ENCODE measurements around the gene COMT. TPM values are rescaled to one million over a fixed set of nuclear protein-coding genes. Genes with fewer than 3 reads are reported as not detected.
A peak's percentile ranks its signal among the peaks of the same experiment; 100 is the strongest.

The COMT gene
- total and polyA plus RNA-seq, 2 experiments from 2014 or later, result 29.6 to 29.8 TPM

DNA sequence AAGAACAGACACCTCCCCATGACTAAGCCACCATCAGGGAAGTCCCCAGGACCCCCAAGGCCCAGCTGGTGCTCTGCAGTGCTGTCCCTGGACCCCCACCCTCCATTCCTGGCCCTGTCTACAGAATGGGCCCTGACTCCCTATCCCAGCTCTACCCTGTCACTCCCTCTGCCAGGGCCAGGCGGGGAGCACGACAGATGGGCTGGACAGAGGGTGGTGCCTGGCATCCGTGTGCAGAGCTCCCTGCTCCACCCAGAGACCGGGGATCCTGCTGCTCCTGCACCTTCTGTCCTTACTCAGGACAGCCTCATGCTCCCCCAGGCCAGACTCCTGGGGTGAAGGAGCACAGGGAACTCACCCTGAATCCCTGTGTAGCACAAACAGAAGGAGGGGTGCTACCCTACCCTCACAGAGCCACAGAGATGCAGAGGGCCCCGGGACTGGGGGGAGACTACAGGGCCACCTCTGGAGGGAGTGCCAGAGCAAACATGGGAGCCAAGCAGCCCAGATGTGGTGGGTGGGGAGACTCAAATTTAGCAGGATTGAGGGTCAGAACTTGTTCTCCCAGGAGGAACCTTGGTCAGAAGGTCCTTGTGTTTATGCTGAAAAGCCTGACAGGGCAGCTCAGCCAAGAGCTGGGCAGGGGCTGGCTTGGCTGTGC lies 73.1 kb downstream of the COMT start:
- no peaks in the 10 kb centered on the region for H3K9me2 ChIP-seq (ENCODE audit: insufficient read depth)
- H4K20me1 ChIP-seq (replicated peaks; ENCODE audit: insufficient read depth), result no peaks in the 10 kb centered on the region
- peaks cover 10% of the 10 kb centered on the region; the same call in 1 of the 2 replicates for H3K4me1 ChIP-seq (ENCODE audit: insufficient read depth)
- Mint-ChIP-seq H3K27me3 (ENCODE audit: insufficient read depth, low read depth, poor library complexity) (peaks cover 36% of the 10 kb centered on the region), H3K36me3 (ENCODE audit: low read depth) (no peaks in the 10 kb centered on the region; the same call in 2 of the 3 replicates), H3K4me3 (peak overlapping the region; percentile 63; the same call in 1 of the 3 replicates), H3K27ac (no peak overlapping the region), H3K4me1 (peaks cover 2% of the 10 kb centered on the region; the same call in 2 of the 3 replicates), H3K9me3 (no peaks in the 10 kb centered on the region)
- no peaks in the 10 kb centered on the region for H3F3A ChIP-seq (replicated peaks; ENCODE audit: low read depth)
- ATAC-seq, result no peak
- no peak overlapping the region for H3K4me2 ChIP-seq
- H3K36me3 ChIP-seq (ENCODE audit: insufficient read depth), result no peaks in the 10 kb centered on the region
- no peaks in the 10 kb centered on the region for H3K79me2 ChIP-seq (replicated peaks; ENCODE audit: insufficient read depth)
- peaks cover 38% of the 10 kb centered on the region for H3K27me3 ChIP-seq (ENCODE audit: insufficient read depth)
- H3K27ac ChIP-seq (ENCODE audit: low read depth), result no peak overlapping the region
- no peak overlapping the region for H3K4me3 ChIP-seq
- no peak overlapping the region for H2AFZ ChIP-seq
- no peak for DNase-seq (ENCODE audit: low spot score)
- TF ChIP-seq ZNF114 (CRISPR knock-in tag; IDR thresholded peaks at IDR 0.05) (no peak), NANOG (IDR thresholded peaks at IDR 0.05; ENCODE audit: borderline replicate concordance) (no peak), STAT1 (IDR thresholded peaks at IDR 0.05; ENCODE audit: unreplicated experiment) (no peak), ZNF331 (CRISPR knock-in tag; IDR thresholded peaks at IDR 0.05; ENCODE audit: low read depth) (no peak), EZH2 (IDR thresholded peaks at IDR 0.05; ENCODE audit: low read depth, unreplicated experiment) (no peak), JUNB (IDR thresholded peaks at IDR 0.05; ENCODE audit: unreplicated experiment) (no peak), CREB1 (CRISPR knock-in tag; IDR thresholded peaks at IDR 0.05; ENCODE audit: low read depth) (no peak), POLR2AphosphoS5 (IDR thresholded peaks at IDR 0.05; ENCODE audit: low read depth) (no peak), EZH2phosphoT487 (IDR thresholded peaks at IDR 0.05; ENCODE audit: unreplicated experiment) (no peak)
- TF ChIP-seq, protein P1, sequence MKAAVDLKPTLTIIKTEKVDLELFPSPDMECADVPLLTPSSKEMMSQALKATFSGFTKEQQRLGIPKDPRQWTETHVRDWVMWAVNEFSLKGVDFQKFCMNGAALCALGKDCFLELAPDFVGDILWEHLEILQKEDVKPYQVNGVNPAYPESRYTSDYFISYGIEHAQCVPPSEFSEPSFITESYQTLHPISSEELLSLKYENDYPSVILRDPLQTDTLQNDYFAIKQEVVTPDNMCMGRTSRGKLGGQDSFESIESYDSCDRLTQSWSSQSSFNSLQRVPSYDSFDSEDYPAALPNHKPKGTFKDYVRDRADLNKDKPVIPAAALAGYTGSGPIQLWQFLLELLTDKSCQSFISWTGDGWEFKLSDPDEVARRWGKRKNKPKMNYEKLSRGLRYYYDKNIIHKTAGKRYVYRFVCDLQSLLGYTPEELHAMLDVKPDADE (IDR thresholded peaks at IDR 0.05), result no peak
- TF ChIP-seq, protein P2, sequence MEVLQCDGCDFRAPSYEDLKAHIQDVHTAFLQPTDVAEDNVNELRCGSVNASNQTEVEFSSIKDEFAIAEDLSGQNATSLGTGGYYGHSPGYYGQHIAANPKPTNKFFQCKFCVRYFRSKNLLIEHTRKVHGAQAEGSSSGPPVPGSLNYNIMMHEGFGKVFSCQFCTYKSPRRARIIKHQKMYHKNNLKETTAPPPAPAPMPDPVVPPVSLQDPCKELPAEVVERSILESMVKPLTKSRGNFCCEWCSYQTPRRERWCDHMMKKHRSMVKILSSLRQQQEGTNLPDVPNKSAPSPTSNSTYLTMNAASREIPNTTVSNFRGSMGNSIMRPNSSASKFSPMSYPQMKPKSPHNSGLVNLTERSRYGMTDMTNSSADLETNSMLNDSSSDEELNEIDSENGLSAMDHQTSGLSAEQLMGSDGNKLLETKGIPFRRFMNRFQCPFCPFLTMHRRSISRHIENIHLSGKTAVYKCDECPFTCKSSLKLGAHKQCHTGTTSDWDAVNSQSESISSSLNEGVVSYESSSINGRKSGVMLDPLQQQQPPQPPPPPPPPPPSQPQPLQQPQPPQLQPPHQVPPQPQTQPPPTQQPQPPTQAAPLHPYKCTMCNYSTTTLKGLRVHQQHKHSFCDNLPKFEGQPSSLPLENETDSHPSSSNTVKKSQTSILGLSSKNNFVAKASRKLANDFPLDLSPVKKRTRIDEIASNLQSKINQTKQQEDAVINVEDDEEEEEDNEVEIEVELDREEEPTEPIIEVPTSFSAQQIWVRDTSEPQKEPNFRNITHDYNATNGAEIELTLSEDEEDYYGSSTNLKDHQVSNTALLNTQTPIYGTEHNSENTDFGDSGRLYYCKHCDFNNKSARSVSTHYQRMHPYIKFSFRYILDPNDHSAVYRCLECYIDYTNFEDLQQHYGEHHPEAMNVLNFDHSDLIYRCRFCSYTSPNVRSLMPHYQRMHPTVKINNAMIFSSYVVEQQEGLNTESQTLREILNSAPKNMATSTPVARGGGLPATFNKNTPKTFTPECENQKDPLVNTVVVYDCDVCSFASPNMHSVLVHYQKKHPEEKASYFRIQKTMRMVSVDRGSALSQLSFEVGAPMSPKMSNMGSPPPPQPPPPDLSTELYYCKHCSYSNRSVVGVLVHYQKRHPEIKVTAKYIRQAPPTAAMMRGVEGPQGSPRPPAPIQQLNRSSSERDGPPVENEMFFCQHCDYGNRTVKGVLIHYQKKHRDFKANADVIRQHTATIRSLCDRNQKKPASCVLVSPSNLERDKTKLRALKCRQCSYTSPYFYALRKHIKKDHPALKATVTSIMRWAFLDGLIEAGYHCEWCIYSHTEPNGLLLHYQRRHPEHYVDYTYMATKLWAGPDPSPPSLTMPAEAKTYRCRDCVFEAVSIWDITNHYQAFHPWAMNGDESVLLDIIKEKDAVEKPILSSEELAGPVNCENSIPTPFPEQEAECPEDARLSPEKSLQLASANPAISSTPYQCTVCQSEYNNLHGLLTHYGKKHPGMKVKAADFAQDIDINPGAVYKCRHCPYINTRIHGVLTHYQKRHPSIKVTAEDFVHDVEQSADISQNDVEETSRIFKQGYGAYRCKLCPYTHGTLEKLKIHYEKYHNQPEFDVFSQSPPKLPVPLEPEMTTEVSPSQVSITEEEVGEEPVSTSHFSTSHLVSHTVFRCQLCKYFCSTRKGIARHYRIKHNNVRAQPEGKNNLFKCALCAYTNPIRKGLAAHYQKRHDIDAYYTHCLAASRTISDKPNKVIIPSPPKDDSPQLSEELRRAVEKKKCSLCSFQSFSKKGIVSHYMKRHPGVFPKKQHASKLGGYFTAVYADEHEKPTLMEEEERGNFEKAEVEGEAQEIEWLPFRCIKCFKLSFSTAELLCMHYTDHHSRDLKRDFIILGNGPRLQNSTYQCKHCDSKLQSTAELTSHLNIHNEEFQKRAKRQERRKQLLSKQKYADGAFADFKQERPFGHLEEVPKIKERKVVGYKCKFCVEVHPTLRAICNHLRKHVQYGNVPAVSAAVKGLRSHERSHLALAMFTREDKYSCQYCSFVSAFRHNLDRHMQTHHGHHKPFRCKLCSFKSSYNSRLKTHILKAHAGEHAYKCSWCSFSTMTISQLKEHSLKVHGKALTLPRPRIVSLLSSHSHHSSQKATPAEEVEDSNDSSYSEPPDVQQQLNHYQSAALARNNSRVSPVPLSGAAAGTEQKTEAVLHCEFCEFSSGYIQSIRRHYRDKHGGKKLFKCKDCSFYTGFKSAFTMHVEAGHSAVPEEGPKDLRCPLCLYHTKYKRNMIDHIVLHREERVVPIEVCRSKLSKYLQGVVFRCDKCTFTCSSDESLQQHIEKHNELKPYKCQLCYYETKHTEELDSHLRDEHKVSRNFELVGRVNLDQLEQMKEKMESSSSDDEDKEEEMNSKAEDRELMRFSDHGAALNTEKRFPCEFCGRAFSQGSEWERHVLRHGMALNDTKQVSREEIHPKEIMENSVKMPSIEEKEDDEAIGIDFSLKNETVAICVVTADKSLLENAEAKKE (CRISPR knock-in tag; IDR thresholded peaks at IDR 0.05), result no peak
- TF ChIP-seq, protein P3, sequence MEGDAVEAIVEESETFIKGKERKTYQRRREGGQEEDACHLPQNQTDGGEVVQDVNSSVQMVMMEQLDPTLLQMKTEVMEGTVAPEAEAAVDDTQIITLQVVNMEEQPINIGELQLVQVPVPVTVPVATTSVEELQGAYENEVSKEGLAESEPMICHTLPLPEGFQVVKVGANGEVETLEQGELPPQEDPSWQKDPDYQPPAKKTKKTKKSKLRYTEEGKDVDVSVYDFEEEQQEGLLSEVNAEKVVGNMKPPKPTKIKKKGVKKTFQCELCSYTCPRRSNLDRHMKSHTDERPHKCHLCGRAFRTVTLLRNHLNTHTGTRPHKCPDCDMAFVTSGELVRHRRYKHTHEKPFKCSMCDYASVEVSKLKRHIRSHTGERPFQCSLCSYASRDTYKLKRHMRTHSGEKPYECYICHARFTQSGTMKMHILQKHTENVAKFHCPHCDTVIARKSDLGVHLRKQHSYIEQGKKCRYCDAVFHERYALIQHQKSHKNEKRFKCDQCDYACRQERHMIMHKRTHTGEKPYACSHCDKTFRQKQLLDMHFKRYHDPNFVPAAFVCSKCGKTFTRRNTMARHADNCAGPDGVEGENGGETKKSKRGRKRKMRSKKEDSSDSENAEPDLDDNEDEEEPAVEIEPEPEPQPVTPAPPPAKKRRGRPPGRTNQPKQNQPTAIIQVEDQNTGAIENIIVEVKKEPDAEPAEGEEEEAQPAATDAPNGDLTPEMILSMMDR (conservative IDR thresholded peaks at IDR 0.05; ENCODE audit: low read depth in 2 of 2), result no peak; a peak in 1 of 4 replicates
- TF ChIP-seq, protein P4, sequence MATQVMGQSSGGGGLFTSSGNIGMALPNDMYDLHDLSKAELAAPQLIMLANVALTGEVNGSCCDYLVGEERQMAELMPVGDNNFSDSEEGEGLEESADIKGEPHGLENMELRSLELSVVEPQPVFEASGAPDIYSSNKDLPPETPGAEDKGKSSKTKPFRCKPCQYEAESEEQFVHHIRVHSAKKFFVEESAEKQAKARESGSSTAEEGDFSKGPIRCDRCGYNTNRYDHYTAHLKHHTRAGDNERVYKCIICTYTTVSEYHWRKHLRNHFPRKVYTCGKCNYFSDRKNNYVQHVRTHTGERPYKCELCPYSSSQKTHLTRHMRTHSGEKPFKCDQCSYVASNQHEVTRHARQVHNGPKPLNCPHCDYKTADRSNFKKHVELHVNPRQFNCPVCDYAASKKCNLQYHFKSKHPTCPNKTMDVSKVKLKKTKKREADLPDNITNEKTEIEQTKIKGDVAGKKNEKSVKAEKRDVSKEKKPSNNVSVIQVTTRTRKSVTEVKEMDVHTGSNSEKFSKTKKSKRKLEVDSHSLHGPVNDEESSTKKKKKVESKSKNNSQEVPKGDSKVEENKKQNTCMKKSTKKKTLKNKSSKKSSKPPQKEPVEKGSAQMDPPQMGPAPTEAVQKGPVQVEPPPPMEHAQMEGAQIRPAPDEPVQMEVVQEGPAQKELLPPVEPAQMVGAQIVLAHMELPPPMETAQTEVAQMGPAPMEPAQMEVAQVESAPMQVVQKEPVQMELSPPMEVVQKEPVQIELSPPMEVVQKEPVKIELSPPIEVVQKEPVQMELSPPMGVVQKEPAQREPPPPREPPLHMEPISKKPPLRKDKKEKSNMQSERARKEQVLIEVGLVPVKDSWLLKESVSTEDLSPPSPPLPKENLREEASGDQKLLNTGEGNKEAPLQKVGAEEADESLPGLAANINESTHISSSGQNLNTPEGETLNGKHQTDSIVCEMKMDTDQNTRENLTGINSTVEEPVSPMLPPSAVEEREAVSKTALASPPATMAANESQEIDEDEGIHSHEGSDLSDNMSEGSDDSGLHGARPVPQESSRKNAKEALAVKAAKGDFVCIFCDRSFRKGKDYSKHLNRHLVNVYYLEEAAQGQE (IDR thresholded peaks at IDR 0.05; ENCODE audit: unreplicated experiment), result no peak

All from GM23338 (cell line).